T-helper 2 cell treated with Interferon-gamma antibody and Interleukin-4, amounts not matched to agents 5 μg/mL and 100 μg/mL, for 36 hours (primary cell): ENCODE data around the gene IFITM10.

Experiments
- DNase-seq: peaks from one replicate; pipeline ENCODE4 v3.0.0; 2021; ENCODE audit warnings: low spot score
- H3K27ac Mint-ChIP-seq: one replicate; pipeline ENCODE4 v1.8.0; 2021; ENCODE audit warnings: mild to moderate bottlenecking, mixed read lengths
- H3K27me3 Mint-ChIP-seq: one replicate; pipeline ENCODE4 v1.8.0; 2021; ENCODE audit warnings: low read depth, mixed read lengths
- H3K36me3 Mint-ChIP-seq: one replicate; pipeline ENCODE4 v1.8.0; 2021; ENCODE audit warnings: low read depth, mixed read lengths
- H3K4me1 Mint-ChIP-seq: one replicate; pipeline ENCODE4 v1.8.0; 2021; ENCODE audit warnings: low read depth, mixed read lengths
- H3K4me3 Mint-ChIP-seq: one replicate; pipeline ENCODE4 v1.8.0; 2022; ENCODE audit warnings: mild to moderate bottlenecking, moderate library complexity, mixed read lengths
- H3K9me3 Mint-ChIP-seq: one replicate; pipeline ENCODE4 v1.8.0; 2021; ENCODE audit warnings: mixed read lengths

IFITM10 gene

DNA sequence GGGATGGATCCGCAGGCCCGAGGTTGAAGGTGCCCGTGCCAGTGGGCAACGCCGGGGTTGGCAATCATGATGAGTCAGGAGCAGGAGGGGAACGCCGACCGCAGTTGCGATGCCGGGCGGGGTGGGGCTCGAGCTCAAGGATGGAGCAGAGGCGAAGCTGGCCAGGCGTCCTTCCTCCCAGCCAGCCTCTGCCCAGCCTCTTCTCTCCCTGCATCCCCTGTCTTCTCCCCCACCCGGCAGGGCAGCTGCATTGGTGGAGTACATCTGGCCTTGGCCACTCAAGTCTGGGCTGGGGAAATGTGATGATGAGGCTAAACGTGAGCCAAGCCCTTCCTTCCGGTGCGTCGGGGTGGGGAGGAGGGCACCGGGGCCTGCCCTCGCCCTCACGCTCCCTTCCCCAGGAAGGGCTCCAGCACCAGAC, 3.9 kb downstream of the IFITM10 start:
- Mint-ChIP-seq H3K4me1 (peaks cover 2% of the 10 kb centered on the region), H3K9me3 (peaks cover 11% of the 10 kb centered on the region), H3K4me3 (no peak overlapping the region), H3K27ac (no peak overlapping the region), H3K36me3 (no peaks in the 10 kb centered on the region), H3K27me3 (peaks cover 17% of the 10 kb centered on the region)
- no peak for DNase-seq

- Mint-ChIP-seq H3K4me3 (no peak overlapping the region), H3K27me3 (peaks cover 17% of the 10 kb centered on the region), H3K9me3 (peaks cover 11% of the 10 kb centered on the region), H3K27ac (no peak overlapping the region), H3K4me1 (peaks cover 2% of the 10 kb centered on the region), H3K36me3 (no peaks in the 10 kb centered on the region)
- no peak for DNase-seq
Observed at GRCh38 chr11:1745701-1746320, 4.6 kb downstream of the IFITM10 start.

DNA sequence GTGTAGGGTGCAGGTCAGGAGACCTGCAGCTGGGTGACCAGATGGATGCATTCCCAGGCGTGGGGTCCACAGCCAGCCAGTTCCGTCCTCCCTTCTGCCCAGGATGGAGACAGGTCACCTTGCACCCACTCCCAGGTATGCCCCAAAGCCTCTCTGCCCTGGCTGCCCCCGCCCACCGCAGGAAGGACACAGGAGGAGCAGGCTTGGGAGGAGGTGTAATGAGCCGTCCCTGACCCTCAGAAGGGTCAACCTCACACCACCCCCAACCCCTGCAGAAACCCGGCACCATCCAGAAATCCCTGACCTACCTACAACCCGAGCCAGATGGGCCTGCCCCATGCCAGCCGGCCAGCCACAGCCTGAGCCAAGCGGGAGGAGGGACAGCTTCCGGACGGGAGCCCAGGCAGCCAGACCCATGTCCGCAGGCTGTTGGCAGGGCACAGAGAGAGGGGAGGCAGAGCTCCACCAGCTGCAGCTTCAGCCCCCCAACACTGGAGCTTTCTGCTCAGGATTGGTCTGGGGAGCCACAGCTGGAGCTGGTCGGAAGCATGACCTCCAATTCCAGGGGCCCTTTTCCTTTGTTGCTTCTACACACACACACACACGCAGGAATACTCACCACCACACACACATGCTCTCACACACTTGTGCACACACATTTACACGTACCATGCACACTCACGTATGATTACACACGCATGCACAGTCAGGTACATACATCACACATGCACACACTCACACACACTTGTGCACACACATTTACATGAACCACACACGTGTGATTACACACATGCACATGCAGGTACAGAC, 5.3 kb downstream of the IFITM10 start:
- H3K4me3 Mint-ChIP-seq, result no peak overlapping the region
- H3K27me3 Mint-ChIP-seq, result peaks cover 12% of the 10 kb centered on the region
- H3K27ac Mint-ChIP-seq, result no peak overlapping the region
- H3K36me3 Mint-ChIP-seq, result no peaks in the 10 kb centered on the region
- H3K9me3 Mint-ChIP-seq, result peaks cover 11% of the 10 kb centered on the region
- no peak for DNase-seq
- H3K4me1 Mint-ChIP-seq, result peaks cover 2% of the 10 kb centered on the region

GRCh38 chr11:1744137-1744886, 6.1 kb downstream of the IFITM10 start:
- Mint-ChIP-seq H3K4me1 (no peaks in the 10 kb centered on the region), H3K27me3 (peaks cover 4% of the 10 kb centered on the region), H3K4me3 (no peak overlapping the region), H3K27ac (no peak overlapping the region), H3K9me3 (peaks cover 11% of the 10 kb centered on the region), H3K36me3 (no peaks in the 10 kb centered on the region)
- DNase-seq, result no peak

DNA sequence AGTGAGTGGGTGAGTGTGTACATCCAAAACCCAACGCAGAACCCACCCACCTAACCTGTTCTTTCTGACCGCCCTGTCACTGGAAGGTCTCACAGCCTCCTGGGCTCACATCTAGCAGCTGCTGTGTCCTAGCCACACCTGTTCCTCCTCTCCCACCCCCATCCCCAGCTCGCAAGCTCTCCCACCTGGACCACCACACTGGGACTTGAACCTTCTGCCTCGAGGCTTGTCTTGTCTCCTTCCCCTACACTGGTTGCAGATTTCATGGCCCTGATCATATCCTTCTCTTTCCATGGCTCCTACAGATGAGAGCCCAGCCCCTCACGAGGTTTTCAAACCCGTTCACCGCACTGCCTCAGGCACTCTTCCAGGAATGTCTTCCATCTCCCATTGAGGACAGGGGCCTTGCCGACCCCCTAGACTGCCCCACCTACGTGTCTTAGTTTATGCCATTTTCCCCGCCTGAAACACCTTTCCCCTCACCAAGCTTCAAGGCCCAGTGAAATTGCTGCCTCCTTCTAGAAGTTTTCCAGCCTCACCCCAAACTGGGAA, 6.7 kb downstream of the IFITM10 start:
- no peak for DNase-seq
- Mint-ChIP-seq H3K9me3 (peaks cover 11% of the 10 kb centered on the region), H3K36me3 (no peaks in the 10 kb centered on the region), H3K27me3 (peaks cover 5% of the 10 kb centered on the region), H3K27ac (no peak overlapping the region), H3K4me1 (no peaks in the 10 kb centered on the region), H3K4me3 (no peak overlapping the region)

DNA sequence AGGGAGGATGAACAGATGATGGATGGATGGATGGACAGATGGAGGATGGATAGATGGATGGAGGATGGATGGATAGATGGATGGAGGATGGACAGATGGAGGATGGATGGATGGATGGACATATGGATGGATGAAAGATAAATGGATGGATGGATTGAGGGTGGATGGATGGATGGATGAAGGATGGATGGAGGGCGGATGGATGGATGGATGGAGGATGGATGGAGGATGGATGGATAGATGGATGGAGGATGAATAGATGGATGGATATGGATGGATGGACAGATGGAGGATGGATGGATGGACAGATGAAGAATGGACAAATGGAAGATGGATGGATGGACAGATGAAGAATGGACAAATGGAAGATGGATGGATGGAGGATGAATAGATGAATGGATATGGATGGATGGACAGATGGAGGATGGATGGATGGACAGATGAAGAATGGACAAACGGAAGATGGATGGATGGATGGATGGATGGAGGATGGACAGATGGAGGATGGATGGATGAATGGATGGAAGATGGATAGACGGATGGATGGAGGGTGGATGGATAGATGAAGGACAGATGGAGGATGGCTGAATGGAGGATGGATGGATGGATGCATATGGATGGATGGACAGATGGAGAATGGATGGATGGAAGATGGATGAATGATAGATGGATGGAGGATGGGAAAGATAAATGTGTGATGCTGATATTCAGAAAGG, 7.4 kb downstream of the IFITM10 start:
- no peaks in the 10 kb centered on the region for H3K4me1 Mint-ChIP-seq

GRCh38 chr11:1742371-1742770, 8.0 kb downstream of the IFITM10 start:
- Mint-ChIP-seq H3K27me3 (peaks cover 1% of the 10 kb centered on the region), H3K27ac (no peak overlapping the region), H3K9me3 (peaks cover 18% of the 10 kb centered on the region), H3K36me3 (no peaks in the 10 kb centered on the region), H3K4me3 (no peak overlapping the region), H3K4me1 (no peaks in the 10 kb centered on the region)
- DNase-seq, result no peak

More for the DNA sequence above, 7.4 kb downstream of the IFITM10 start:
- Mint-ChIP-seq H3K27me3 (peaks cover 1% of the 10 kb centered on the region), H3K9me3 (peaks cover 13% of the 10 kb centered on the region), H3K27ac (no peak overlapping the region), H3K4me3 (no peak overlapping the region), H3K36me3 (no peaks in the 10 kb centered on the region)
- no peak for DNase-seq

DNA sequence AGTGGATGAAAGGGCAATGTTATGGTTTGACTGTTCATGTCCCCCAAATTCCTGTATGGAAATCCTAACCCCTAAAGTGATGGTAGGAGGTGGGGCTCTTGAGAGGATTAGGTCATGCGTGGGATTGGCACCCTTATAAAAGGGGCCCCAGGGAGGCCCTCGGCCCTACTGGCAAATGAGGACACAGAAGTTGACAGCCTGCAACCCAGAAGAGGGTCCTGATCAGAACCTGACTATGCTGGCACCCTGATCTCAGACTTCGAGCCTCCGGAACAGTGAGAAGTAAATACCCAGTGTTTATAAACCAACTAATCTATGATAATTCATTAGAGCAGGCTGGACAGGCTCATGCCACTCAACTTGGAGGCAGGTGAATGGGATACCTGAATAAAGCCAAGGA, 8.7 kb downstream of the IFITM10 start:
- Mint-ChIP-seq H3K27ac (no peak overlapping the region), H3K27me3 (peaks cover 1% of the 10 kb centered on the region), H3K36me3 (no peaks in the 10 kb centered on the region), H3K4me3 (no peak overlapping the region), H3K4me1 (no peaks in the 10 kb centered on the region), H3K9me3 (peaks cover 20% of the 10 kb centered on the region)
- no peak for DNase-seq

GRCh38 chr11:1740786-1741530, 9.4 kb downstream of the IFITM10 start:
- no peaks in the 10 kb centered on the region for H3K4me1 Mint-ChIP-seq
- no peak overlapping the region for H3K27ac Mint-ChIP-seq
- H3K27me3 Mint-ChIP-seq, result peaks cover 1% of the 10 kb centered on the region
- no peaks in the 10 kb centered on the region for H3K36me3 Mint-ChIP-seq
- DNase-seq, result no peak
- H3K4me3 Mint-ChIP-seq, result no peak overlapping the region
- peaks cover 24% of the 10 kb centered on the region for H3K9me3 Mint-ChIP-seq

GRCh38 chr11:1739576-1739975, 10.8 kb downstream of the IFITM10 start:
- Mint-ChIP-seq H3K27me3 (peaks cover 1% of the 10 kb centered on the region), H3K9me3 (peaks cover 18% of the 10 kb centered on the region), H3K36me3 (no peaks in the 10 kb centered on the region), H3K4me3 (no peak overlapping the region), H3K4me1 (no peaks in the 10 kb centered on the region), H3K27ac (no peak overlapping the region)
- no peak for DNase-seq

- Mint-ChIP-seq H3K9me3 (peaks cover 18% of the 10 kb centered on the region), H3K27ac (no peak overlapping the region), H3K4me3 (no peak overlapping the region), H3K36me3 (no peaks in the 10 kb centered on the region), H3K4me1 (peaks cover 3% of the 10 kb centered on the region), H3K27me3 (peaks cover 3% of the 10 kb centered on the region)
- DNase-seq, result no peak
Observed at GRCh38 chr11:1738380-1738779, 12.0 kb downstream of the IFITM10 start.

DNA sequence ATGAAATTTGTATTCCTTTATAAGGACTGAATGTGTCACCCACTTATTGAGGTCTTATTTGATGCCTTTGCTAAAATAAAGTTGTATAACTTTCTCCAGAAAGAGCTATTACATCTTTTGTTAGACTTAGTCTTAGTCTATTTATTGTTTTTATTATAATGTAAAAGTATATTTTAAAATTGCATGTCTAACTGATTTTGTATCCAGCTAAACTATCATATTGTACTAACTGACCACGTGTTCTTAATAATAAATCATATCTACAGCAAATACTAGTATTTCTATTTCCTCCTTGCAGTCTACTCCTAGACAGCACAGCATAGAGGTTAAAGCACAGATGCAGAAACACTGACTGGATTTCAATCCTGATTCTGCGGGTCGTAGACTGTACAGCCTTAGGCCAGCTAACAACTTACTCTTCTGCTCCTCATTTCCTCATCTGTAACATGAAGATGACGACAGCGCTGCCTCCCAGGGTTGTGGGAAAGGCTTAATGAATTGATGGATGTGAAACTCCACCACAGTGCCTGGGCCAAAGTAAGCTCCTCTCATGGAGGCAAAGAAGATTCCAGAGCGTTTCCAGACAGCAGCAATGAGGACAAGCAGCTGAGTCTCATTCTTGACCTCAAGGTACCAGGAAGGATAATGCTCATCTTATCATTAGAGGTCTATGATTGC, 13.2 kb downstream of the IFITM10 start:
- H3K36me3 Mint-ChIP-seq, result no peaks in the 10 kb centered on the region
- no peak overlapping the region for H3K4me3 Mint-ChIP-seq
- no peak for DNase-seq
- H3K4me1 Mint-ChIP-seq, result peaks cover 3% of the 10 kb centered on the region
- H3K27me3 Mint-ChIP-seq, result peaks cover 3% of the 10 kb centered on the region
- peaks cover 18% of the 10 kb centered on the region for H3K9me3 Mint-ChIP-seq
- no peak overlapping the region for H3K27ac Mint-ChIP-seq
